ENCODE measurements around the gene MPP2.

The MPP2 gene

GRCh38 chr17:43832976-43833829 is 74.1 kb downstream of the MPP2 start, which contains the start of gene MPP3:
MPP3 (minus strand) TSS chr17:43833146; CDS start chr17:43831906, 1,240 bp downstream.
- Histone ChIP-seq H3K79me2 (ENCODE audit: control insufficient read depth, low read length) (no peaks in the 10 kb centered on the region), H3K27me3 (ENCODE audit: control insufficient read depth, low read length) (peaks cover 31% of the 10 kb centered on the region), H3K27ac (ENCODE audit: low read depth, low read length) (no peak within 1 kb of the TSS), H3K9me3 (ENCODE audit: control insufficient read depth, insufficient read depth, low read length) (no peaks in the 10 kb centered on the region), H3F3A (ENCODE audit: control insufficient read depth, insufficient read depth) (no peaks in the 10 kb centered on the region), H3K4me3 (ENCODE audit: low read length) (no peak within 1 kb of the TSS), H3K36me3 (ENCODE audit: control insufficient read depth, low read length) (no peaks in the 10 kb centered on the region), H3K4me2 (ENCODE audit: low read length) (no peak within 1 kb of the TSS), H3K4me1 (ENCODE audit: control insufficient read depth, low read length) (no peaks in the 10 kb centered on the region), H4K20me1 (ENCODE audit: control insufficient read depth, insufficient read depth, low read depth, low read length) (no peaks in the 10 kb centered on the region), H3K9me2 (replicated peaks; ENCODE audit: control insufficient read depth, low read length) (no peaks in the 10 kb centered on the region)
- no peak for TF ChIP-seq CTCF (IDR thresholded peaks at IDR 0.05; ENCODE audit: low read depth, low read length, poor library complexity, severe bottlenecking)
- TF ChIP-seq EZH2phosphoT487 (IDR thresholded peaks at IDR 0.05; ENCODE audit: borderline replicate concordance, low read length) = peak; percentile 21; the same call in 1 of the 2 replicates

GRCh38 chr17:43832168-43832975 is 75.0 kb downstream of the MPP2 start:
- no peak overlapping the region for H3K4me3 ChIP-seq (ENCODE audit: low read length)
- no peaks in the 10 kb centered on the region for H3K9me3 ChIP-seq (ENCODE audit: control insufficient read depth, insufficient read depth, low read length)
- H3K27me3 ChIP-seq (ENCODE audit: control insufficient read depth, low read length) = peaks cover 31% of the 10 kb centered on the region
- no peak overlapping the region for H3K27ac ChIP-seq (ENCODE audit: low read depth, low read length)
- no peaks in the 10 kb centered on the region for H4K20me1 ChIP-seq (ENCODE audit: control insufficient read depth, insufficient read depth, low read depth, low read length)
- H3K4me1 ChIP-seq (ENCODE audit: control insufficient read depth, low read length) = no peaks in the 10 kb centered on the region
- TF ChIP-seq CTCF (IDR thresholded peaks at IDR 0.05; ENCODE audit: low read depth, low read length, poor library complexity, severe bottlenecking) (no peak), EZH2phosphoT487 (IDR thresholded peaks at IDR 0.05; ENCODE audit: borderline replicate concordance, low read length) (no peak)
- no peaks in the 10 kb centered on the region for H3F3A ChIP-seq (ENCODE audit: control insufficient read depth, insufficient read depth)
- no peaks in the 10 kb centered on the region for H3K36me3 ChIP-seq (ENCODE audit: control insufficient read depth, low read length)
- no peak overlapping the region for H3K4me2 ChIP-seq (ENCODE audit: low read length)
- H3K9me2 ChIP-seq (replicated peaks; ENCODE audit: control insufficient read depth, low read length) = no peaks in the 10 kb centered on the region
- no peaks in the 10 kb centered on the region for H3K79me2 ChIP-seq (ENCODE audit: control insufficient read depth, low read length)

- H3F3A ChIP-seq (ENCODE audit: control insufficient read depth, insufficient read depth) = no peaks in the 10 kb centered on the region
- H3K9me2 ChIP-seq (replicated peaks; ENCODE audit: control insufficient read depth, low read length) = no peaks in the 10 kb centered on the region
- no peaks in the 10 kb centered on the region for H4K20me1 ChIP-seq (ENCODE audit: control insufficient read depth, insufficient read depth, low read depth, low read length)
- H3K9me3 ChIP-seq (ENCODE audit: control insufficient read depth, insufficient read depth, low read length) = no peaks in the 10 kb centered on the region
- no peak overlapping the region for H3K4me3 ChIP-seq (ENCODE audit: low read length)
- TF ChIP-seq CTCF (IDR thresholded peaks at IDR 0.05; ENCODE audit: low read depth, low read length, poor library complexity, severe bottlenecking) = no peak
- no peak for TF ChIP-seq EZH2phosphoT487 (IDR thresholded peaks at IDR 0.05; ENCODE audit: borderline replicate concordance, low read length)
- H3K4me1 ChIP-seq (ENCODE audit: control insufficient read depth, low read length) = no peaks in the 10 kb centered on the region
- H3K79me2 ChIP-seq (ENCODE audit: control insufficient read depth, low read length) = no peaks in the 10 kb centered on the region
- no peaks in the 10 kb centered on the region for H3K36me3 ChIP-seq (ENCODE audit: control insufficient read depth, low read length)
- H3K27me3 ChIP-seq (ENCODE audit: control insufficient read depth, low read length) = peaks cover 31% of the 10 kb centered on the region
- no peak overlapping the region for H3K27ac ChIP-seq (ENCODE audit: low read depth, low read length)
- no peak overlapping the region for H3K4me2 ChIP-seq (ENCODE audit: low read length)
Measured at GRCh38 chr17:43831633-43832032, 75.7 kb downstream of the MPP2 start.
